ENCODE data around the gene DHX40.

Gene DHX40

DNA sequence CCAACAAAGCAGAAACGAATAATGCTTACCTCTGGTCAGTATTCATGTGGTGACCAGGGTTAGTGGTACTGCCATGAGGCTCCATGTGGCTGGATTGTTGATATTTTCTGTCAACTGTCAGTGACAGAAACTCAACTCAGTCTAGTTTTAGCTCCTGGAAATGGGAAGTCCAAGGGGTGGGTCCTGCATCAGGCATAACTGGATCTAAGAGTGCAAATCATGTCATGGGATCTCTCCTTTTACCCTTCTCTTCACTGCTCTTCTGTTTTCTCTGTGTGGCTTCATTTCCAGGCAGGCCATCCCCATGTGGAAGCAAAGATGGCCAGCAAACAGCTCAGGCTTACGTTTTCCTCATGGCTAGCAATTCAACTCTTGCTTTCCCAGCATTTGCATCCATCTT, 39.0 kb upstream of the DHX40 start:
- no peak for DNase-seq (ENCODE audit: low read depth, low spot score)
- TF ChIP-seq SUZ12 (IDR thresholded peaks at IDR 0.05; ENCODE audit: extremely low read depth, insufficient read depth, insufficient read length) = no peak
- no peak for TF ChIP-seq YY1 (IDR thresholded peaks at IDR 0.05; ENCODE audit: insufficient read depth, insufficient read length)
- TF ChIP-seq ZNF274 (IDR thresholded peaks at IDR 0.05; ENCODE audit: low read depth, low read length) = no peak

DNA sequence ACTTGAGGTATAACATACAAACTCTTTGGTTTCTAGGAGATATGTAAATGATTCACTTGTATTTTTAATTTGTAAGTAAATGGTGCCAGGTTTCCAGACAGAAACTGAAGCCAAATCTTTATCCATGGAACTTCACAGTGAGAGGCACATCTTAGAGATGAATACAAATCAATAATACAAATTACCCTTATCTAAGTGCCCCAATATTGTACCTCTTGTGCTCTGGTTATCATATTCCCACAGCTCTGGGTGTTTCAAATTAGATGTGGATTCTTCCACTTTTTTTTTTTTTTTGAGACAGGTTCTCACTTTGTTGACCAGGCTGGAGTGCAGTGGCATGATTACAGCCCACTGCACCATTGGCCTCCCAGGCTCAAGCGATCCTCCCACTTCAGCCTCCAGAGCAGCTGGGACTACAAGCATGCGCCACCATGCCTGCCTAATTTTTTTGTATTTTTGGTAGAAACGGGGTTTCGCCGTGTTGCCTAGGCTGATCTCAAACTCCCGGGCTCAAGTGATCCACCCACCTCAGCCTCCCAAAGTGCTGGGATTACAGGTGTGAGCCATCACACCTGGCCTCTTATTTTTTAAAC, 38.0 kb upstream of the DHX40 start:
- TF ChIP-seq ZNF274 (IDR thresholded peaks at IDR 0.05; ENCODE audit: low read depth, low read length) (no peak), SUZ12 (IDR thresholded peaks at IDR 0.05; ENCODE audit: extremely low read depth, insufficient read depth, insufficient read length) (no peak), YY1 (IDR thresholded peaks at IDR 0.05; ENCODE audit: insufficient read depth, insufficient read length) (no peak)
- Histone ChIP-seq H3K27me3 (ENCODE audit: insufficient read depth, insufficient read length) (no peaks in the 10 kb centered on the region), H3K36me3 (ENCODE audit: insufficient read depth, insufficient read length, low read length) (no peaks in the 10 kb centered on the region), H3K4me1 (ENCODE audit: insufficient read depth, insufficient read length) (no peaks in the 10 kb centered on the region), H3K9ac (ENCODE audit: insufficient read length, low read depth) (no peak overlapping the region), H3K9me3 (ENCODE audit: insufficient read depth, low read length) (no peaks in the 10 kb centered on the region), H3K4me3 (ENCODE audit: insufficient read length, low read depth) (no peak overlapping the region)
- no peak for DNase-seq (ENCODE audit: low read depth, low spot score)

More for the DNA sequence above, 39.0 kb upstream of the DHX40 start:
- Histone ChIP-seq H3K9ac (ENCODE audit: insufficient read length, low read depth) (no peak overlapping the region), H3K36me3 (ENCODE audit: insufficient read depth, insufficient read length, low read length) (no peaks in the 10 kb centered on the region), H3K4me3 (ENCODE audit: insufficient read length, low read depth) (no peak overlapping the region), H3K4me1 (ENCODE audit: insufficient read depth, insufficient read length) (no peaks in the 10 kb centered on the region), H3K27me3 (ENCODE audit: insufficient read depth, insufficient read length) (no peaks in the 10 kb centered on the region), H3K9me3 (ENCODE audit: insufficient read depth, low read length) (no peaks in the 10 kb centered on the region)

DNA sequence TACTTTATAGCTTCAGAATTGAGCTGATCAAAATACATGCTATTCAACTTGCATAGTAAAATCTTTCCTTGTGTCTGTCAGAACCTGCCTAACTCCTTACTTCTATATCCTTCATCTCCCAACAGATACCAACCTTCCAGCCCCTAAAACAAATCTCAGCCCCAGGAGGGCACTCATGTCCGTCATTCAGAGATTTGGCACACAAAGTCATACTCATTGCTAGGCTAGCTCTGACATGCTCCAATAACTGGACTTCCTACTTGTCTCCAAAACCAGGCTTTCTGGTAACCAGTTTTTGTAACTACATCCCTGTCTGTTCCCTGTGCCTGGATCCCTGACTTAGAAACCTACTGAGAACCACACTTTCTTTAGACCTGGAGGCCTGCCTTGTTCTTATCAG, 37.5 kb upstream of the DHX40 start:
- Histone ChIP-seq H3K27me3 (ENCODE audit: insufficient read depth, insufficient read length) (no peaks in the 10 kb centered on the region), H3K4me1 (ENCODE audit: insufficient read depth, insufficient read length) (no peaks in the 10 kb centered on the region), H3K36me3 (ENCODE audit: insufficient read depth, insufficient read length, low read length) (no peaks in the 10 kb centered on the region), H3K4me3 (ENCODE audit: insufficient read length, low read depth) (no peak overlapping the region), H3K9me3 (ENCODE audit: insufficient read depth, low read length) (no peaks in the 10 kb centered on the region), H3K9ac (ENCODE audit: insufficient read length, low read depth) (no peak overlapping the region)
- DNase-seq (ENCODE audit: low read depth, low spot score) = no peak
- no peak for TF ChIP-seq YY1 (IDR thresholded peaks at IDR 0.05; ENCODE audit: insufficient read depth, insufficient read length)
- TF ChIP-seq SUZ12 (IDR thresholded peaks at IDR 0.05; ENCODE audit: extremely low read depth, insufficient read depth, insufficient read length) = no peak
- no peak for TF ChIP-seq ZNF274 (IDR thresholded peaks at IDR 0.05; ENCODE audit: low read depth, low read length)

DNA sequence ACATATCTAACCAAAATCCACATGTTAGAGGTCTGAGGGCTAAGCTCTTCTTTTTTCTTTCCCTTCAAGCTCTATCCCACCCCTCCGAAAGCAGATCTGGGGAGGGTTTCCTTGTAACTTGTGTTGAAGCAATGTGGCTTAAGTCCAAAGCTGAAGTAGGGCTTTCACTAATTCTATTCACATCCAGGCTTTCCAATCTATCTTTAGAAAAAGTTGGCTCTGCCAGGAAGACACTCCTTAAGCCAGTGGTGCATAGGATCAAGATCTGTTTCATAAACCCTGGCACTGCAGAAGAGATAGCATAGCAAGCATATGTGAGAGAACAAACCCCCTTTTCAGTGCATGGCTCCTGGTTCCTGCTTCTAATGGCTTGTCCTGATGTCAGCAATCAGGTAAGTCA, 34.9 kb upstream of the DHX40 start:
- H3K27me3 ChIP-seq (ENCODE audit: insufficient read depth, insufficient read length) = no peaks in the 10 kb centered on the region

DNA sequence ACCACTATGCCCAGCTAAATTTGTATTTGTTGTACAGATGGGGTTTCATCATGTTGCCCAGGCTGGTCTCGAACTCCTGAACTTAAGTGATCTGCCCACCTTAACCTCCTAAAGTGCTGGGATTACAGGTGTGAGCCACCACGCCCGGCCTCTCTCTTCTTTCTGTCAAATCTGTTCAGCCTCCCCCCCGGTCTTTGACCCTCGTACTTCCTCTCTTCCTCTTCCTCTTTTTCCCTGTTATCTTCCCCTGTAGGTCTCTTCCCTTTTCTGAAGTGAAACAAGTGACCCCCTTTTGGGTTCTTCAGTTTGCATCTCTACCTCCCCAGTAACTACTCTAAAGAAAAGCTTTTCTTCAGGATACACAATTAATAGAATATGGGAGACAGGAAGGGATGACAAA, 31.7 kb upstream of the DHX40 start:
- DNase-seq (ENCODE audit: low read depth, low spot score) = no peak
- no peak overlapping the region for H3K9ac ChIP-seq (ENCODE audit: insufficient read length, low read depth)
- H3K36me3 ChIP-seq (ENCODE audit: insufficient read depth, insufficient read length, low read length) = no peaks in the 10 kb centered on the region
- no peak overlapping the region for H3K4me3 ChIP-seq (ENCODE audit: insufficient read length, low read depth)
- H3K27me3 ChIP-seq (ENCODE audit: insufficient read depth, insufficient read length) = no peaks in the 10 kb centered on the region
- no peaks in the 10 kb centered on the region for H3K9me3 ChIP-seq (ENCODE audit: insufficient read depth, low read length)
- no peaks in the 10 kb centered on the region for H3K4me1 ChIP-seq (ENCODE audit: insufficient read depth, insufficient read length)
- TF ChIP-seq ZNF274 (IDR thresholded peaks at IDR 0.05; ENCODE audit: low read depth, low read length) (no peak), YY1 (IDR thresholded peaks at IDR 0.05; ENCODE audit: insufficient read depth, insufficient read length) (no peak), SUZ12 (IDR thresholded peaks at IDR 0.05; ENCODE audit: extremely low read depth, insufficient read depth, insufficient read length) (no peak)

More for the DNA sequence above, 34.9 kb upstream of the DHX40 start:
- no peak for DNase-seq (ENCODE audit: low read depth, low spot score)
- Histone ChIP-seq H3K36me3 (ENCODE audit: insufficient read depth, insufficient read length, low read length) (no peaks in the 10 kb centered on the region), H3K4me3 (ENCODE audit: insufficient read length, low read depth) (no peak overlapping the region), H3K9ac (ENCODE audit: insufficient read length, low read depth) (no peak overlapping the region), H3K9me3 (ENCODE audit: insufficient read depth, low read length) (no peaks in the 10 kb centered on the region), H3K4me1 (ENCODE audit: insufficient read depth, insufficient read length) (no peaks in the 10 kb centered on the region)
- TF ChIP-seq YY1 (IDR thresholded peaks at IDR 0.05; ENCODE audit: insufficient read depth, insufficient read length) (no peak), SUZ12 (IDR thresholded peaks at IDR 0.05; ENCODE audit: extremely low read depth, insufficient read depth, insufficient read length) (no peak), ZNF274 (IDR thresholded peaks at IDR 0.05; ENCODE audit: low read depth, low read length) (no peak)

DNA sequence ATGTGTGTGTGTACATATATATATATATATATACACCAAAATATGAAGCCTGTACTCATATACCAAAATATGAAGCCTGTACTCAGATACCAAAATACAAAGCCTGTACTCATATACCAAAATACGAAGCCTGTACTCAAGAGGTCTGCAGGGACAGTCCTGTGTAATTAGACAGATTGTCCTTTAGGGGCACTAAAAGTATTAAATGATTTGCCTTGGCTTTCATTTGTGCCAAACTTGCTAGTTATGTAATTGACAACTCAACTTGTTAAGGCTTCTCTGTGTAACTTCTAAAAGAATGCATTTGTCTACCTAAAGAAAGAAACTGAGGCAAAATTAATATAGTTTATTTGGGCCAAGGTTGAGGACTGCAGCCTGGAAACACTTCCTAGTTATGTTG, 30.8 kb upstream of the DHX40 start:
- TF ChIP-seq ZNF274 (IDR thresholded peaks at IDR 0.05; ENCODE audit: low read depth, low read length) = no peak
- no peak for TF ChIP-seq SUZ12 (IDR thresholded peaks at IDR 0.05; ENCODE audit: extremely low read depth, insufficient read depth, insufficient read length)
- no peak for TF ChIP-seq YY1 (IDR thresholded peaks at IDR 0.05; ENCODE audit: insufficient read depth, insufficient read length)
- no peak for DNase-seq (ENCODE audit: low read depth, low spot score)

DNA sequence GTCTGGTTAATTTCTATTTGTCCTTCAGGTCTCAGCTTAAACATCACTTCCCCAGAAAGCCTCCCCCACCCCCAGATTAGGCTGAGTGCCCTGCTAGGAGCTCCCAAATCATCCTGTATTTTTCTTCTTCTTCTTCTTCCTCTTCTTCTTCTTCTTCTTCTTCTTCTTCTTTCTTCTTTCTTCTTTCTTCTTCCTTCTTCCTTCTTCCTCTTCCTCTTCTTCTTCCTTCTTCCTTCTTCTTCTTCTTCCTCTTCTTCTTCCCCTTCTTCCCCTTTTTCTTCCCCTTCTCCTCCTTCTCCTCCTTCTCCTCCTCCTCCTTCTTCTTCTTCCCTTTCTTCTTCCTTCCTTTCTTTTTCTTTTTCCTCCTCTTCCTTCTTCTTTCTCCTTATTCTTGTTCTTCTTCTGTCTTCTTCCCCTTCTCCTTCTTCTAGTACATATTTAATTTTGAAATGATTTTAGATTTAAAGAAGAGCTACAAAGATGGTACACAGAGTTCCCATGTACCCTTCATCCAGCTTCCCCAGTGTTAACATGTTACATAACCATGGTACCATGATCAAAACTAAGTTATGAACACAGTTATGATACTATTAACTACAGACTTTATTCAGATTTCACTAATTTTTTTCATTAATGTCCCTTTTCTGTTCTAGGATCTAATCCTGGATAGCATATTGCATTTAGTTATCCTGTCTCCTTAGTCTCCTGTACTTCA, 27.1 kb upstream of the DHX40 start:
- Histone ChIP-seq H3K36me3 (ENCODE audit: insufficient read depth, insufficient read length, low read length) (no peaks in the 10 kb centered on the region), H3K27me3 (ENCODE audit: insufficient read depth, insufficient read length) (no peaks in the 10 kb centered on the region), H3K9ac (ENCODE audit: insufficient read length, low read depth) (no peak overlapping the region), H3K9me3 (ENCODE audit: insufficient read depth, low read length) (no peaks in the 10 kb centered on the region), H3K4me1 (ENCODE audit: insufficient read depth, insufficient read length) (no peaks in the 10 kb centered on the region), H3K4me3 (ENCODE audit: insufficient read length, low read depth) (no peak overlapping the region)
- TF ChIP-seq SUZ12 (IDR thresholded peaks at IDR 0.05; ENCODE audit: extremely low read depth, insufficient read depth, insufficient read length) (no peak), ZNF274 (IDR thresholded peaks at IDR 0.05; ENCODE audit: low read depth, low read length) (no peak), YY1 (IDR thresholded peaks at IDR 0.05; ENCODE audit: insufficient read depth, insufficient read length) (no peak)
- no peak for DNase-seq (ENCODE audit: low read depth, low spot score)

More for the DNA sequence above, 30.8 kb upstream of the DHX40 start:
- Histone ChIP-seq H3K9ac (ENCODE audit: insufficient read length, low read depth) (no peak overlapping the region), H3K4me1 (ENCODE audit: insufficient read depth, insufficient read length) (no peaks in the 10 kb centered on the region), H3K9me3 (ENCODE audit: insufficient read depth, low read length) (no peaks in the 10 kb centered on the region), H3K27me3 (ENCODE audit: insufficient read depth, insufficient read length) (no peaks in the 10 kb centered on the region), H3K4me3 (ENCODE audit: insufficient read length, low read depth) (no peak overlapping the region), H3K36me3 (ENCODE audit: insufficient read depth, insufficient read length, low read length) (no peaks in the 10 kb centered on the region)
